ENCODE results near the gene CCDC97. TPM values are rescaled to one million over a fixed set of nuclear protein-coding genes. Genes with fewer than 3 reads are reported as not detected.
A peak's percentile ranks its signal among the peaks of the same experiment; 100 is the strongest.

The CCDC97 gene
- total and polyA plus RNA-seq, 11 donors, result 10.0 to 22.2 (median 14.2) TPM

DNA sequence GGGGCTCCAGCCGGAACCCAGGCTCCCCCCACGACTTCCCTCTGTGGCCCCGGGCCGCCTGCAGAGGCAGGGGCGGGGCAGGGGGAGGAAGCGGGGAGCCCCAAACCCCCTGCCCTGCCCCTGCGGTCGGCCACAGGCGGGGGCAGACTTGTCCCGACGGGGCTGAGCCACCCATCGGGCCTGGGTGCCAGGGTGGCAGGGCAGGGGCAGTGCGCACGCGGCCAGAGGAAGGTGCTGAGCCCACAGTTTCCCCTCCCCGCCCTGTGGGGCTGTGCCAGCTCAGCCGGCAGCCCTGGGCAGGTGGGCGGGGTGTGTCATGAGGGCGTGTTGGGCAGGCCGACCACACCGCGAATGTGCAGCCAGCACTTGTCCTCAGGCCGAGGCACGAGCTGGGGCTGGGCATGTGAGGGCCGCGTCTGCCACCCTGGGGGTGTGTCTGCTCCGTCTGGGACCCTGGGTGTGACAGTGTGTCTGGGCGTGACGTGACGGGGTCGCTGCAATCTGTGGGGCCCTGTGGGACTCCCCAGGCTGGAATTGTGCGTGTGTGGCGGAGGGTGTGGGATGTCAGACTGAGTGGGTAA lies 17.7 kb downstream of the CCDC97 start:
- DNase-seq (peak; percentile 78 to 91 (median 84)), ATAC-seq (peak; percentile 8 to 57 (median 38))
- H3K4me1 ChIP-seq, result peaks cover 4 to 95% (median 63%) of the 10 kb centered on the region in 12 donors
- H3K36me3 ChIP-seq, result peaks cover 0 to 47% (median 20%) of the 10 kb centered on the region in 9 donors
- H3K27ac ChIP-seq, result peak overlapping the region; percentile 66 to 95 (median 88)
- TF ChIP-seq POLR2A (IDR thresholded peaks at IDR 0.05) (no peak), CTCF (IDR thresholded peaks at IDR 0.05) (no peak)
- H3K27me3 ChIP-seq, result no peaks in the 10 kb centered on the region
- no peaks in the 10 kb centered on the region for H3K9me3 ChIP-seq
- H3K4me3 ChIP-seq, result peak overlapping the region in 10 of 12 donors; percentile 18 to 49 (median 44)
- 23 to 42% (median 28%) methylated on average over 24 to 33 of the region's 33 CpGs for WGBS, 4 donors
- intact Hi-C loops (cut with DNase I), result loop anchor here in 4 of 10 donors (2.0 to 10.0 kb wide), 5 partner anchors 23 to 237 kb away; partner anchors contain the start of gene TGFB1 (in 2 of the 4)

GRCh38 chr19:41328157-41328841 lies 18.3 kb downstream of the CCDC97 start:
- ATAC-seq, result no peak
- H3K4me1 ChIP-seq, result peaks cover 4 to 91% (median 56%) of the 10 kb centered on the region in 12 donors
- no peaks in the 10 kb centered on the region for H3K9me3 ChIP-seq
- WGBS, 4 donors, result 51 to 82% (median 63%) methylated on average over 20 to 22 of the region's 22 CpGs
- H3K4me3 ChIP-seq, result peak overlapping the region in 10 of 12 donors; percentile 18 to 49 (median 44)
- H3K36me3 ChIP-seq, result peaks cover 0 to 48% (median 15%) of the 10 kb centered on the region in 9 donors
- no peak for TF ChIP-seq CTCF (IDR thresholded peaks at IDR 0.05)
- TF ChIP-seq POLR2A (IDR thresholded peaks at IDR 0.05), result no peak
- no peaks in the 10 kb centered on the region for H3K27me3 ChIP-seq
- no peak for DNase-seq
- peak overlapping the region; percentile 66 to 95 (median 88) for H3K27ac ChIP-seq
- intact Hi-C loops (cut with DNase I), result loop anchor here in 4 of 10 donors (5.0 to 10.0 kb wide), 3 partner anchors 104 to 237 kb away; no protein-coding TSS in a partner anchor

DNA sequence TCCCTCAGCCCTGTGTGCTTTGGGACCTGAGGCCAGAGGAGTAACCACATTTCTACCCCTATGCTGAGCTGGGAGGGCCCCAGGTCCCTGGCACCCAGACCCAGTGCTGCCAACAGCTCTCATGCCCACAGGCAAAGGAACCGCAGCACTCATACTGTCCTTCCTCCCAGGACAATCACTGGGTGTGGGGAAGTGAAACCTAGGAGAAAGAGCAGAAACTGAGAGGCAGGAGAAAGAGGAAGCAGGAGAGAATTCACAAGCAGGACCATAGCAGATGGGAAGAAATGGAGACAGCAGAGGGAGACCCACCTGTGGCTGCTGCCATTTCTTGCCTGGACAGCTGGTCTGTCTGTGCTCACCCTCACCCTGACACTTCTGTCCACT lies 18.9 kb downstream of the CCDC97 start:
- WGBS, 4 donors, result 64 to 86% (median 79%) methylated on average over 1 of the region's 1 CpG
- no peak overlapping the region for H3K4me3 ChIP-seq
- ATAC-seq (no peak), DNase-seq (no peak)
- no peaks in the 10 kb centered on the region for H3K9me3 ChIP-seq
- H3K36me3 ChIP-seq, result peaks cover 0 to 53% (median 15%) of the 10 kb centered on the region in 9 donors
- TF ChIP-seq POLR2A (IDR thresholded peaks at IDR 0.05) (no peak), CTCF (IDR thresholded peaks at IDR 0.05) (no peak)
- peak overlapping the region in 8 of 12 donors; percentile 76 to 95 (median 89) for H3K27ac ChIP-seq
- no peaks in the 10 kb centered on the region for H3K27me3 ChIP-seq
- peaks cover 4 to 91% (median 51%) of the 10 kb centered on the region in 12 donors for H3K4me1 ChIP-seq
- intact Hi-C loops (cut with DNase I), result loop anchor here in 4 of 10 donors (5.0 to 10.0 kb wide), 3 partner anchors 103 to 236 kb away; no protein-coding TSS in a partner anchor

GRCh38 chr19:41330481-41330880 lies 20.5 kb downstream of the CCDC97 start:
- peak overlapping the region in 1 of 12 donors; percentile 17 for H3K27ac ChIP-seq
- intact Hi-C loops (cut with DNase I), result no loop called here
- WGBS, 4 donors, result 79 to 88% (median 85%) methylated on average over 4 of the region's 4 CpGs
- H3K9me3 ChIP-seq, result no peaks in the 10 kb centered on the region
- H3K27me3 ChIP-seq, result no peaks in the 10 kb centered on the region
- no peak for ATAC-seq
- H3K4me3 ChIP-seq, result no peak overlapping the region
- no peak for TF ChIP-seq POLR2A (IDR thresholded peaks at IDR 0.05)
- TF ChIP-seq CTCF (IDR thresholded peaks at IDR 0.05), result no peak
- peaks cover 0 to 59% (median 15%) of the 10 kb centered on the region in 9 donors for H3K36me3 ChIP-seq
- DNase-seq, result no peak
- H3K4me1 ChIP-seq, result peaks cover 0 to 89% (median 36%) of the 10 kb centered on the region in 12 donors

Data from heart left ventricle (tissue), 16 donors.